Measurements from ENCODE around the gene CPTP. TPM values are rescaled to one million over a fixed set of nuclear protein-coding genes. Genes with fewer than 3 reads are reported as not detected.

The CPTP gene
- total and polyA plus RNA-seq, 10 of the 15 experiments (the other 5 are each of a cell fraction or from before 2014, with no cell fraction given): 0.06 to 24.3 (median 10.0) TPM

- Histone ChIP-seq H3K4me3 (no peak overlapping the region), H3K4me1 (ENCODE audit: control insufficient read depth, insufficient read depth, low read length) (peaks cover 5% of the 10 kb centered on the region; the same call in 1 of the 2 replicates), H3K36me3 (ENCODE audit: control insufficient read depth in 2 of 2, insufficient read depth in 2 of 2, low read length in 1 of 2) (no peaks in the 10 kb centered on the region), H4K20me1 (ENCODE audit: control insufficient read depth, insufficient read depth) (no peaks in the 10 kb centered on the region), H3K79me2 (ENCODE audit: control insufficient read depth, insufficient read depth, low read length) (peaks cover 21% of the 10 kb centered on the region), H3K27ac (ENCODE audit: control insufficient read depth, insufficient read depth) (no peak overlapping the region), H3K4me2 (ENCODE audit: control insufficient read depth, insufficient read depth) (no peak overlapping the region), H2AFZ (ENCODE audit: control insufficient read depth, low read depth, low read length) (no peak overlapping the region), H3K9me3 (replicated peaks; ENCODE audit: control insufficient read depth, insufficient read depth, low read length) (no peaks in the 10 kb centered on the region), H3K27me3 (replicated peaks in 1 of 2; ENCODE audit: control insufficient read depth in 2 of 2, insufficient read depth in 2 of 2, low read length in 1 of 2) (no peaks in the 10 kb centered on the region), H3K9ac (ENCODE audit: control insufficient read depth, insufficient read depth, low read length) (no peak overlapping the region)
- FAIRE-seq (no peak), DNase-seq (ENCODE audit: low read depth, low spot score) (no peak), ATAC-seq (no peak)
- ChIA-PET SMC1A (ENCODE audit: uncharacterized antibody, unreplicated experiment) (no interaction called here), CTCF (no interaction called here), RAD21 (ENCODE audit: unreplicated experiment) (no interaction called here), POLR2A (no interaction called here)
- in situ Hi-C loops (cut with MboI): no loop called here
- BruUV-seq (replicated peaks): no TSS peak
- TF ChIP-seq MEF2A (IDR thresholded peaks at IDR 0.05; ENCODE audit: insufficient read depth, low read depth, low read length): no peak
- TF ChIP-seq BCL11A (IDR thresholded peaks at IDR 0.05; ENCODE audit: low read depth, low read length): no peak
- no peak for TF ChIP-seq TCF7 (IDR thresholded peaks at IDR 0.05; ENCODE audit: borderline replicate concordance)
- no peak for TF ChIP-seq E2F8 (IDR thresholded peaks at IDR 0.05; ENCODE audit: low read depth, partially characterized antibody)
- TF ChIP-seq HSF1 (IDR thresholded peaks at IDR 0.05; ENCODE audit: low read depth, low read length): no peak
- TF ChIP-seq POU2F2 (IDR thresholded peaks at IDR 0.05; ENCODE audit: borderline replicate concordance, low read depth, low read length): no peak
- no peak for TF ChIP-seq RBBP5 (conservative IDR thresholded peaks at IDR 0.05)
- no peak for TF ChIP-seq IRF3 (IDR thresholded peaks at IDR 0.05)
- no peak for TF ChIP-seq KAT2A (conservative IDR thresholded peaks at IDR 0.05; ENCODE audit: control insufficient read depth, low read depth, low read length)
- no peak for TF ChIP-seq BRCA1 (IDR thresholded peaks at IDR 0.05; ENCODE audit: low read depth, low read length)
- TF ChIP-seq CUX1 (IDR thresholded peaks at IDR 0.05; ENCODE audit: insufficient replicate concordance, low read depth, low read length): no peak
- no peak for TF ChIP-seq SMARCA5 (IDR thresholded peaks at IDR 0.05)
- no peak for TF ChIP-seq ETV6 (conservative IDR thresholded peaks at IDR 0.05 in 1 of 2, IDR thresholded peaks at IDR 0.05 in 1 of 2; ENCODE audit: borderline replicate concordance in 1 of 2, low read depth in 1 of 2)
- intact Hi-C loops (cut with micrococcal nuclease; ENCODE audit: unreplicated experiment): no loop called here
- WGBS (ENCODE audit: insufficient coverage, insufficient replicate concordance, low lambda C conversion rate, missing lambda C conversion rate): 37% methylated on average over 15 of the region's 15 CpGs
Measured at GRCh38 chr1:1328254-1328653, 3.7 kb downstream of the CPTP start.

Measured in GM12878 (cell line).